Neural cell (in vitro differentiated cells): Measurements from ENCODE around the gene ITPK1. TPM values are rescaled to one million over a fixed set of nuclear protein-coding genes. Genes with fewer than 3 reads are reported as not detected.
A peak's percentile ranks its signal among the peaks of the same experiment; 100 is the strongest.

Source experiments
- H2AFZ ChIP-seq: fragments of 200-600, 300-800 bp; sonication (generic), shearing (Covaris generic); 2 replicates; pipeline ENCODE4 v1.6.0; 2014; ENCODE audit warnings: low read depth, mild to moderate bottlenecking, antibody characterized with exemption, low read length, moderate library complexity
- H3F3A ChIP-seq: fragments of 200-600 bp; shearing (Covaris generic); 2 replicates; pipeline ENCODE4 v1.6.1; 2016; ENCODE audit warnings: mild to moderate bottlenecking, moderate library complexity, mixed read lengths, antibody characterized with exemption, low read length; ENCODE audit not compliant: insufficient read depth, poor library complexity, severe bottlenecking
- H3K27ac ChIP-seq: fragments of 200-600, 300-800 bp; sonication (generic), shearing (Covaris generic); 2 replicates; pipeline ENCODE4 v1.5.1; 2014; ENCODE audit warnings: mild to moderate bottlenecking, low read length, moderate library complexity
- H3K27me3 ChIP-seq: fragments of 300-800, 200-600 bp; sonication (generic), shearing (Covaris generic); 2 replicates; pipeline ENCODE4 v1.6.0; 2014; ENCODE audit warnings: mild to moderate bottlenecking, low read depth, low read length, moderate library complexity; ENCODE audit not compliant: insufficient read depth
- H3K36me3 ChIP-seq: fragments of 300-800, 200-600 bp; sonication (generic), shearing (Covaris generic); 2 replicates; pipeline ENCODE4 v1.5.1; 2014; ENCODE audit warnings: mild to moderate bottlenecking, antibody characterized with exemption, low read length, moderate library complexity; ENCODE audit not compliant: insufficient read depth
- H3K4me2 ChIP-seq: fragments of 300-800, 200-600 bp; sonication (generic), shearing (Covaris generic); 2 replicates; pipeline ENCODE4 v1.6.0; 2014; ENCODE audit warnings: mild to moderate bottlenecking, low read length
- H3K4me3 ChIP-seq: fragments of 300-800, 200-600 bp; sonication (generic), shearing (Covaris generic); 2 replicates; pipeline ENCODE4 v1.5.1; 2014; ENCODE audit warnings: mild to moderate bottlenecking, low read length, moderate library complexity
- H3K79me2 ChIP-seq: fragments of 200-600 bp; shearing (Covaris generic); replicated peaks from 2 replicates; pipeline ENCODE4 v1.6.0; 2014; ENCODE audit warnings: mild to moderate bottlenecking, low read length, moderate library complexity; ENCODE audit not compliant: insufficient read depth
- H3K9ac ChIP-seq: fragments of 300-800, 200-600 bp; sonication (generic), shearing (Covaris generic); 2 replicates; pipeline ENCODE4 v1.6.1; 2016; ENCODE audit warnings: mild to moderate bottlenecking, low read length, mixed read lengths
- H3K9me2 ChIP-seq: fragments of 200-600 bp; shearing (Covaris generic); 2 replicates; pipeline ENCODE4 v1.6.1; 2016; ENCODE audit warnings: mild to moderate bottlenecking, low read length, mixed read lengths; ENCODE audit not compliant: insufficient read depth
- H3K9me3 ChIP-seq: fragments of 200-600, 300-800 bp; sonication (generic), shearing (Covaris generic); 2 replicates; pipeline ENCODE4 v1.6.1; 2016; ENCODE audit warnings: mild to moderate bottlenecking, mixed run types, low read length, moderate library complexity, mixed read lengths
- H4K20me1 ChIP-seq: fragments of 200-600 bp; shearing (Covaris generic); 2 replicates; pipeline ENCODE4 v1.6.1; 2016; ENCODE audit warnings: mild to moderate bottlenecking, mixed run types; ENCODE audit not compliant: insufficient read depth
- CTCF ChIP-seq: fragments of 450-650 bp; IDR thresholded peaks from 2 replicates; pipeline ENCODE4 v1.5.1; 2014; ENCODE audit warnings: antibody characterized with exemption, mild to moderate bottlenecking, moderate library complexity; ENCODE audit not compliant: poor library complexity, severe bottlenecking
- EP300 ChIP-seq: fragments of 450-650 bp; conservative IDR thresholded peaks from 2 replicates; pipeline ENCODE4 v1.6.1; 2014; ENCODE audit warnings: antibody characterized with exemption, mild to moderate bottlenecking, moderate library complexity; ENCODE audit not compliant: poor library complexity, severe bottlenecking
- EZH2 ChIP-seq: fragments of 200-600, 300-800 bp; shearing (Covaris generic), sonication (generic); IDR thresholded peaks from 2 replicates; pipeline ENCODE4 v1.6.1; 2014; ENCODE audit warnings: antibody characterized with exemption, low read length, borderline replicate concordance, mild to moderate bottlenecking; ENCODE audit not compliant: insufficient read depth, poor library complexity, severe bottlenecking
- MXI1 ChIP-seq: fragments of 450-650 bp; conservative IDR thresholded peaks from 2 replicates; pipeline ENCODE4 v1.6.1; 2014; ENCODE audit warnings: antibody characterized with exemption, mild to moderate bottlenecking; ENCODE audit not compliant: poor library complexity, severe bottlenecking
- POLR2AphosphoS5 ChIP-seq: IDR thresholded peaks from 2 replicates; pipeline ENCODE4 v1.6.1; 2012
- RAD21 ChIP-seq: fragments of 450-650 bp; conservative IDR thresholded peaks from 2 replicates; pipeline ENCODE4 v1.6.1; 2014; ENCODE audit warnings: antibody characterized with exemption, mild to moderate bottlenecking, moderate library complexity
- SMC3 ChIP-seq: fragments of 450-650 bp; conservative IDR thresholded peaks from 2 replicates; pipeline ENCODE4 v1.6.1; 2014; ENCODE audit warnings: antibody characterized with exemption, mild to moderate bottlenecking, moderate library complexity; ENCODE audit not compliant: poor library complexity
- TAF1 ChIP-seq: IDR thresholded peaks from 2 replicates; pipeline ENCODE4 v1.6.1; 2012; ENCODE audit warnings: low read depth
- polyA plus RNA-seq: library from polyadenylated mRNA; depleted of rRNA; stranded (reverse); fragments of >200 nt; gene quantifications from 2 replicates; pipeline ENCODE4 v1.2.3, GENCODE V29; 2014
- TF ChIP-seq, protein P1 (sequence below): IDR thresholded peaks from 2 replicates; pipeline ENCODE4 v1.6.1; 2012; ENCODE audit warnings: borderline replicate concordance

The ITPK1 gene
- polyA plus RNA-seq, 1 donor from 2014 or later: 65.0 TPM

- H3K4me2 ChIP-seq: no peak overlapping the region
- no peaks in the 10 kb centered on the region for H4K20me1 ChIP-seq
- no peaks in the 10 kb centered on the region for H3K9me2 ChIP-seq
- H3K4me3 ChIP-seq: no peak overlapping the region
- no peak overlapping the region for H3K27ac ChIP-seq
- H3K36me3 ChIP-seq: peaks cover 3% of the 10 kb centered on the region
- no peaks in the 10 kb centered on the region for H3F3A ChIP-seq
- H3K9ac ChIP-seq: no peak overlapping the region
- H2AFZ ChIP-seq: no peak overlapping the region
- H3K27me3 ChIP-seq: no peaks in the 10 kb centered on the region
- TF ChIP-seq POLR2AphosphoS5 (no peak), EZH2 (no peak), MXI1 (no peak), EP300 (no peak), SMC3 (no peak)
- no peaks in the 10 kb centered on the region for H3K79me2 ChIP-seq
- H3K9me3 ChIP-seq: no peaks in the 10 kb centered on the region
Measured at GRCh38 chr14:92952481-92953298, 163.0 kb downstream of the ITPK1 start.

- Histone ChIP-seq H3K4me2 (no peak overlapping the region), H4K20me1 (no peaks in the 10 kb centered on the region), H3K9ac (no peak overlapping the region), H3K9me2 (no peaks in the 10 kb centered on the region), H3K36me3 (no peaks in the 10 kb centered on the region), H3K4me3 (no peak overlapping the region), H3K9me3 (no peaks in the 10 kb centered on the region), H3K27ac (no peak overlapping the region), H3F3A (no peaks in the 10 kb centered on the region), H3K27me3 (no peaks in the 10 kb centered on the region), H2AFZ (no peak overlapping the region), H3K79me2 (no peaks in the 10 kb centered on the region)
- TF ChIP-seq EZH2: no peak
- TF ChIP-seq EP300: no peak
- TF ChIP-seq TAF1: no peak
- TF ChIP-seq SMC3: peak; percentile 99
- no peak for TF ChIP-seq POLR2AphosphoS5
- TF ChIP-seq CTCF: peak; percentile 96
- peak; percentile 39 for TF ChIP-seq MXI1
- TF ChIP-seq, protein P1, sequence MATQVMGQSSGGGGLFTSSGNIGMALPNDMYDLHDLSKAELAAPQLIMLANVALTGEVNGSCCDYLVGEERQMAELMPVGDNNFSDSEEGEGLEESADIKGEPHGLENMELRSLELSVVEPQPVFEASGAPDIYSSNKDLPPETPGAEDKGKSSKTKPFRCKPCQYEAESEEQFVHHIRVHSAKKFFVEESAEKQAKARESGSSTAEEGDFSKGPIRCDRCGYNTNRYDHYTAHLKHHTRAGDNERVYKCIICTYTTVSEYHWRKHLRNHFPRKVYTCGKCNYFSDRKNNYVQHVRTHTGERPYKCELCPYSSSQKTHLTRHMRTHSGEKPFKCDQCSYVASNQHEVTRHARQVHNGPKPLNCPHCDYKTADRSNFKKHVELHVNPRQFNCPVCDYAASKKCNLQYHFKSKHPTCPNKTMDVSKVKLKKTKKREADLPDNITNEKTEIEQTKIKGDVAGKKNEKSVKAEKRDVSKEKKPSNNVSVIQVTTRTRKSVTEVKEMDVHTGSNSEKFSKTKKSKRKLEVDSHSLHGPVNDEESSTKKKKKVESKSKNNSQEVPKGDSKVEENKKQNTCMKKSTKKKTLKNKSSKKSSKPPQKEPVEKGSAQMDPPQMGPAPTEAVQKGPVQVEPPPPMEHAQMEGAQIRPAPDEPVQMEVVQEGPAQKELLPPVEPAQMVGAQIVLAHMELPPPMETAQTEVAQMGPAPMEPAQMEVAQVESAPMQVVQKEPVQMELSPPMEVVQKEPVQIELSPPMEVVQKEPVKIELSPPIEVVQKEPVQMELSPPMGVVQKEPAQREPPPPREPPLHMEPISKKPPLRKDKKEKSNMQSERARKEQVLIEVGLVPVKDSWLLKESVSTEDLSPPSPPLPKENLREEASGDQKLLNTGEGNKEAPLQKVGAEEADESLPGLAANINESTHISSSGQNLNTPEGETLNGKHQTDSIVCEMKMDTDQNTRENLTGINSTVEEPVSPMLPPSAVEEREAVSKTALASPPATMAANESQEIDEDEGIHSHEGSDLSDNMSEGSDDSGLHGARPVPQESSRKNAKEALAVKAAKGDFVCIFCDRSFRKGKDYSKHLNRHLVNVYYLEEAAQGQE: no peak
- peak; percentile 98 for TF ChIP-seq RAD21
Measured at GRCh38 chr14:92951912-92952471, 163.7 kb downstream of the ITPK1 start.
